HepG2 (cell line): ENCODE results near the gene VPS13D. TPM values are rescaled to one million over a fixed set of nuclear protein-coding genes. Genes with fewer than 3 reads are reported as not detected.

Source experiments
- ATAC-seq: fragments of 200-7000 bp; cut with Tn5 transposase; 3 replicates; pipeline ENCODE4 v1.9.1; 2020; ENCODE audit warnings: mild to moderate bottlenecking, moderate library complexity
- BruUV-seq: library from RNA; stranded (reverse); fragments of 400-500 nt; replicated peaks from 2 replicates; lab custom pipeline; 2021; lab: Mats Ljungman, UMichigan
- CTCF ChIA-PET: fragments of 300-600 bp; formaldehyde crosslinking; extraction: SDS; loops from one replicate; lab custom pipeline; 2021; ENCODE audit warnings: low total read pairs, inconsistent platforms, low intra/inter-chr PET ratio; lab: Yijun Ruan, JAX
- POLR2A ChIA-PET: fragments of 350-600 bp; sonication (Branson Sonifier 250); formaldehyde crosslinking; loops from one replicate; lab custom pipeline; 2020; ENCODE audit warnings: antibody characterized with exemption, inconsistent platforms; lab: Yijun Ruan, JAX
- DNase-seq: peaks from one replicate; pipeline ENCODE4 v3.0.0-alpha.2; 2015; ENCODE audit warnings: low spot score
- FAIRE-seq: peaks from 3 replicates; lab custom pipeline; 2011; peaks lifted over from hg19 to GRCh38; lab: Jason Lieb, UNC
- H2AFZ ChIP-seq: one replicate; pipeline ENCODE4 v1.6.1; 2011; ENCODE audit warnings: low read length, inconsistent platforms
- H3K27ac ChIP-seq: fragments of 300-600 bp; 3 replicates; pipeline ENCODE4 v1.8.0; 2011; ENCODE audit warnings: mixed run types, mild to moderate bottlenecking, mixed read lengths, low read length, inconsistent platforms; ENCODE audit not compliant: insufficient read depth; ENCODE audit errors: extremely low read length
- H3K27me3 ChIP-seq, 2 experiments: fragments of 200-600 bp in 1 of 2; 2 replicates in 1 of 2; 3 replicates in 1 of 2; pipeline versions ENCODE4 v1.6.0 to v1.8.0; 2011; ENCODE audit warnings: low read length in 2 of 2, mild to moderate bottlenecking in 2 of 2, moderate library complexity in 2 of 2, inconsistent platforms in 1 of 2; ENCODE audit not compliant: insufficient read depth in 2 of 2, control insufficient read depth in 1 of 2
- H3K36me3 ChIP-seq, 2 experiments: fragments of 200-600 bp in 1 of 2; replicated peaks in 1 of 2; 2 replicates in 1 of 2; 3 replicates in 1 of 2; pipeline versions ENCODE4 v1.5.1 to v1.8.0; 2011; ENCODE audit warnings: low read length in 2 of 2, inconsistent platforms in 1 of 2; ENCODE audit not compliant: insufficient read depth in 2 of 2, control insufficient read depth in 1 of 2
- H3K4me1 ChIP-seq: 2 replicates; pipeline ENCODE4 v1.5.1; 2012; ENCODE audit warnings: low read length, inconsistent platforms; ENCODE audit not compliant: insufficient read depth
- H3K4me2 ChIP-seq: 2 replicates; pipeline ENCODE4 v1.6.0; 2011; ENCODE audit warnings: low read depth, low read length, inconsistent platforms
- H3K4me3 ChIP-seq, 3 experiments: fragments of 200-600 bp in 1 of 3; sonication (generic), shearing (Covaris generic) in 1 of 3; replicated peaks in 1 of 3; 2 replicates each; pipeline ENCODE4 v1.5.1; 2011 to 2016; ENCODE audit warnings: low read length in 3 of 3, inconsistent platforms in 2 of 3, low read depth in 2 of 3, mild to moderate bottlenecking in 2 of 3, control low read depth in 1 of 3, mixed read lengths in 1 of 3; ENCODE audit not compliant: insufficient read depth in 1 of 3
- H3K79me2 ChIP-seq: one replicate; pipeline ENCODE4 v1.6.1; 2011; ENCODE audit warnings: low read length, inconsistent platforms; ENCODE audit not compliant: insufficient read depth
- H3K9ac ChIP-seq: 2 replicates; pipeline ENCODE4 v1.6.0; 2011; ENCODE audit warnings: mild to moderate bottlenecking, low read depth, low read length, inconsistent platforms; ENCODE audit not compliant: insufficient read depth
- H3K9me3 ChIP-seq: 2 replicates; pipeline ENCODE4 v1.5.1; 2012; ENCODE audit warnings: mild to moderate bottlenecking, low read length
- H4K20me1 ChIP-seq: 2 replicates; pipeline ENCODE4 v1.6.0; 2011; ENCODE audit warnings: inconsistent platforms, mild to moderate bottlenecking, low read length, moderate library complexity; ENCODE audit not compliant: insufficient read depth
- ELF1 ChIP-seq: sonication (generic); formaldehyde crosslinking; IDR thresholded peaks from 2 replicates; pipeline ENCODE4 v1.4.0; 2020; ENCODE audit warnings: missing genetic modification reagents
- ETV5 ChIP-seq: IDR thresholded peaks from 2 replicates; pipeline ENCODE4 v1.6.1; 2018; ENCODE audit warnings: missing biosample characterization, missing genetic modification reagents, inconsistent platforms, borderline replicate concordance
- NFATC3 ChIP-seq: sonication (generic); formaldehyde crosslinking; IDR thresholded peaks from 2 replicates; pipeline ENCODE4 v1.5.1; 2020; ENCODE audit warnings: mild to moderate bottlenecking, missing genetic modification reagents
- ZBTB3 ChIP-seq: sonication (generic); formaldehyde crosslinking; IDR thresholded peaks from 2 replicates; pipeline ENCODE4 v1.4.0; 2020; ENCODE audit warnings: low read depth, mild to moderate bottlenecking, moderate library complexity, missing genetic modification reagents, borderline replicate concordance
- ZNF230 ChIP-seq: sonication (generic); formaldehyde crosslinking; IDR thresholded peaks from 2 replicates; pipeline ENCODE4 v1.4.0; 2020; ENCODE audit warnings: mild to moderate bottlenecking, missing genetic modification reagents
- ZNF3 ChIP-seq: IDR thresholded peaks from 2 replicates; pipeline ENCODE4 v1.7.0; 2017; ENCODE audit warnings: inconsistent platforms
- ZNF451 ChIP-seq: sonication (generic); formaldehyde crosslinking; IDR thresholded peaks from 2 replicates; pipeline ENCODE4 v1.5.0; 2020; ENCODE audit warnings: mild to moderate bottlenecking, missing genetic modification reagents
- ZNF556 ChIP-seq: sonication (generic); formaldehyde crosslinking; IDR thresholded peaks from 2 replicates; pipeline ENCODE4 v1.4.0; 2020; ENCODE audit warnings: mild to moderate bottlenecking, missing genetic modification reagents, borderline replicate concordance
- ZNF670 ChIP-seq: sonication (generic); formaldehyde crosslinking; IDR thresholded peaks from 2 replicates; pipeline ENCODE4 v1.8.0; 2022; ENCODE audit warnings: mild to moderate bottlenecking, missing genetic modification reagents, borderline replicate concordance
- WGBS: methylation state at CpG from one replicate; pipeline ENCODE4 v1.1.6; 2017; ENCODE audit warnings: low lambda C conversion rate; 5-methylcytosine and 5-hydroxymethylcytosine counted together
- in situ Hi-C: cut with HindIII; loops from 2 replicates; pipeline ENCODE4 v1.10.0; 2017; ENCODE audit warnings: low pct_unique_long_range_greater_than_20kb; ENCODE audit not compliant: extremely low pct_ligation_motif_present
- intact Hi-C: fragments of 100-400 bp; cut with micrococcal nuclease; formaldehyde crosslinking; loops from one replicate; pipeline ENCODE4 v1.10.0; 2022; ENCODE audit not compliant: unreplicated experiment
- polyA plus RNA-seq, 8 experiments: library from polyadenylated mRNA; depleted of rRNA in 3 of 8; stranded (reverse) in 7 of 8; unstranded in 1 of 8; fragments of >200 nt; fragmentation: Illumina TruSeq in 4 of 8; extraction: Trizol in 4 of 8; gene quantifications; 2 replicates each; pipeline versions ENCODE4 v1.2.1 to v1.2.3, GENCODE V29; 2011 to 2016; ENCODE audit warnings: low read depth in 4 of 8, missing spikeins in 1 of 8, mixed read lengths in 1 of 8; ENCODE audit not compliant: insufficient read depth in 1 of 8
- total RNA-seq, 5 experiments: library from RNA; depleted of rRNA; stranded (reverse); fragments of >200 nt; fragmentation: Illumina TruSeq; extraction: Trizol; gene quantifications; 2 replicates each; pipeline ENCODE4 v1.2.3, GENCODE V29; 2016; ENCODE audit warnings: low read depth in 1 of 5
- TF ChIP-seq, protein P1 (sequence below): sonication (generic); formaldehyde crosslinking; conservative IDR thresholded peaks from 2 replicates; pipeline ENCODE4 v1.5.0; 2020; ENCODE audit warnings: missing genetic modification reagents
- TF ChIP-seq, protein P2 (sequence below): sonication (generic); formaldehyde crosslinking; IDR thresholded peaks from 2 replicates; pipeline ENCODE4 v1.4.0; 2020; ENCODE audit warnings: missing genetic modification reagents
- TF ChIP-seq, protein P3 (sequence below): IDR thresholded peaks from 2 replicates; pipeline ENCODE4 v1.6.1; 2016; ENCODE audit warnings: missing biosample characterization, missing genetic modification reagents, low read depth
- TF ChIP-seq, protein P4 (sequence below): sonication (generic); formaldehyde crosslinking; IDR thresholded peaks from 2 replicates; pipeline ENCODE4 v1.4.0; 2020; ENCODE audit warnings: missing genetic modification reagents
- TF ChIP-seq, protein P5 (sequence below): sonication (generic); formaldehyde crosslinking; IDR thresholded peaks from 2 replicates; pipeline ENCODE4 v1.4.0; 2020; ENCODE audit warnings: missing genetic modification reagents, borderline replicate concordance

Gene VPS13D
- total and polyA plus RNA-seq, 2 of the 13 experiments (the other 11 are each of a cell fraction or from before 2014, with no cell fraction given): 8.6 to 13.9 TPM

DNA sequence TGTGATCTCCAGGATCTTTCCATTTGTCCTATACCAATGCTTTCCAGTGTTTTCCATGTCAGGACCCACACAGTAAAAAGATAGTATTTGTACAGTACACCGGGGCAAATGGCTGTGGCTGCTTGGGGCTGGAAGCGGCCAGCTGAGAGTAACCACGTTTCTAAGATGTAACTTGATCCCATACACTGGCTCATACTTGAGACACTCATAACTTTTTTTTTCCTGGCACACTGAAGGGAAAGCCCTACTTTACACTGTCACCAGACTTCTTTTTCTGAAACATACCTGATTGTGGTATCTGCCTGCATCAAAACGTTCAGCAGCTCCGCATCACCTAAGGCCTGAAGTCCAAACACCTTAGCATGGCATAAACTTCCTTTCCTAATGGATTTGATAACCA is 21.6 kb downstream of the VPS13D start (continued):
- TF ChIP-seq ZNF3: no peak
- TF ChIP-seq, protein P1, sequence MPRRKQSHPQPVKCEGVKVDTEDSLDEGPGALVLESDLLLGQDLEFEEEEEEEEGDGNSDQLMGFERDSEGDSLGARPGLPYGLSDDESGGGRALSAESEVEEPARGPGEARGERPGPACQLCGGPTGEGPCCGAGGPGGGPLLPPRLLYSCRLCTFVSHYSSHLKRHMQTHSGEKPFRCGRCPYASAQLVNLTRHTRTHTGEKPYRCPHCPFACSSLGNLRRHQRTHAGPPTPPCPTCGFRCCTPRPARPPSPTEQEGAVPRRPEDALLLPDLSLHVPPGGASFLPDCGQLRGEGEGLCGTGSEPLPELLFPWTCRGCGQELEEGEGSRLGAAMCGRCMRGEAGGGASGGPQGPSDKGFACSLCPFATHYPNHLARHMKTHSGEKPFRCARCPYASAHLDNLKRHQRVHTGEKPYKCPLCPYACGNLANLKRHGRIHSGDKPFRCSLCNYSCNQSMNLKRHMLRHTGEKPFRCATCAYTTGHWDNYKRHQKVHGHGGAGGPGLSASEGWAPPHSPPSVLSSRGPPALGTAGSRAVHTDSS (CRISPR knock-in tag): no peak
- TF ChIP-seq, all 625 proteins: peak for 0

DNA sequence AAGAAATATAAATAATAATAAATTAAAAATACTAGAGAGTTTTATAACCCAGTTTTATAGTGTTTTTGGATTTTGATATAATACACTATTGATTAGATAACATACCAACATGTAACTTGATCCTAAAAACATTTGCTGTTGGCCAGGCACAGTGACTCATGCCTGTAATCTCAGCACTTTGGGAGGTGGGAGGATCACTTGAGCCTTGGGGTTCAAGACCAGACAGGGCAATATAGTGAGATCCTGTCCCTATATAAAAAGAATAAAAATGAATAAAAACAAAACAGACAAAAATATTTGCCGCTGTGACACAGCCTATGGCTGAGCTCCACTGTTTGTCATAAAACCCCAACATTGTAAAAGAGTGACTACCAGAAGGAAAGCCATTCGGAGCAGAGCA is 26.1 kb downstream of the VPS13D start:
- CTCF ChIA-PET: no interaction called here
- Histone ChIP-seq H3K27ac (no peak overlapping the region), H3K27me3 (no peaks in the 10 kb centered on the region), H3K4me1 (peaks cover 21% of the 10 kb centered on the region), H3K4me3 (no peak overlapping the region), H3K9ac (no peak overlapping the region), H3K9me3 (no peaks in the 10 kb centered on the region), H3K36me3 (peaks cover 5 to 27% of the 10 kb centered on the region in 2 experiments; a peak in 4 of 5 replicates), H4K20me1 (no peaks in the 10 kb centered on the region), H3K79me2 (no peaks in the 10 kb centered on the region), H3K4me2 (no peak overlapping the region), H2AFZ (no peak overlapping the region)
- DNase-seq: no peak
- in situ Hi-C loops (no loop called here), intact Hi-C loops (no loop called here)
- no peak for FAIRE-seq
- WGBS: 98% methylated on average over 2 of the region's 2 CpGs
- ATAC-seq: no peak
- POLR2A ChIA-PET: interaction anchor here (0.7 kb wide), 1 partner anchor 42 kb away, joined by 3 read pairs; no protein-coding TSS in a partner anchor
- no TSS peak for BruUV-seq
- TF ChIP-seq ZNF230 (CRISPR knock-in tag): no peak
- no peak for TF ChIP-seq ZNF670 (CRISPR knock-in tag)
- TF ChIP-seq, protein P2, sequence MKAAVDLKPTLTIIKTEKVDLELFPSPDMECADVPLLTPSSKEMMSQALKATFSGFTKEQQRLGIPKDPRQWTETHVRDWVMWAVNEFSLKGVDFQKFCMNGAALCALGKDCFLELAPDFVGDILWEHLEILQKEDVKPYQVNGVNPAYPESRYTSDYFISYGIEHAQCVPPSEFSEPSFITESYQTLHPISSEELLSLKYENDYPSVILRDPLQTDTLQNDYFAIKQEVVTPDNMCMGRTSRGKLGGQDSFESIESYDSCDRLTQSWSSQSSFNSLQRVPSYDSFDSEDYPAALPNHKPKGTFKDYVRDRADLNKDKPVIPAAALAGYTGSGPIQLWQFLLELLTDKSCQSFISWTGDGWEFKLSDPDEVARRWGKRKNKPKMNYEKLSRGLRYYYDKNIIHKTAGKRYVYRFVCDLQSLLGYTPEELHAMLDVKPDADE (CRISPR knock-in tag): no peak
- TF ChIP-seq, protein P3, sequence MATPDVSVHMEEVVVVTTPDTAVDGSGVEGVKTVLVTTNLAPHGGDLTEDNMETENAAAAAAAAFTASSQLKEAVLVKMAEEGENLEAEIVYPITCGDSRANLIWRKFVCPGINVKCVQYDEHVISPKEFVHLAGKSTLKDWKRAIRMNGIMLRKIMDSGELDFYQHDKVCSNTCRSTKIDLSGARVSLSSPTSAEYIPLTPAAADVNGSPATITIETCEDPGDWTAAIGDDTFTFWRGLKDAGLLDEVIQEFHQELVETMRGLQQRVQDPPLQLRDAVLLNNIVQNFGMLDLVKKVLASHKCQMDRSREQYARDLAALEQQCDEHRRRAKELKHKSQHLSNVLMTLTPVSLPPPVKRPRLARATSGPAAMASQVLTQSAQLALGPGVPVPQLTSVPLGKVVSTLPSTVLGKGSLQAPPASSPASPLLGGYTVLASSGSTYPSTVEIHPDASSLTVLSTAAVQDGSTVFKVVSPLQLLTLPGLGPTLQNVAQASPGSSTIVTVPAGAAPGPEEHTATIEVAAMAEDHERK: no peak
- TF ChIP-seq ELF1 (CRISPR knock-in tag): no peak
- TF ChIP-seq, protein P4, sequence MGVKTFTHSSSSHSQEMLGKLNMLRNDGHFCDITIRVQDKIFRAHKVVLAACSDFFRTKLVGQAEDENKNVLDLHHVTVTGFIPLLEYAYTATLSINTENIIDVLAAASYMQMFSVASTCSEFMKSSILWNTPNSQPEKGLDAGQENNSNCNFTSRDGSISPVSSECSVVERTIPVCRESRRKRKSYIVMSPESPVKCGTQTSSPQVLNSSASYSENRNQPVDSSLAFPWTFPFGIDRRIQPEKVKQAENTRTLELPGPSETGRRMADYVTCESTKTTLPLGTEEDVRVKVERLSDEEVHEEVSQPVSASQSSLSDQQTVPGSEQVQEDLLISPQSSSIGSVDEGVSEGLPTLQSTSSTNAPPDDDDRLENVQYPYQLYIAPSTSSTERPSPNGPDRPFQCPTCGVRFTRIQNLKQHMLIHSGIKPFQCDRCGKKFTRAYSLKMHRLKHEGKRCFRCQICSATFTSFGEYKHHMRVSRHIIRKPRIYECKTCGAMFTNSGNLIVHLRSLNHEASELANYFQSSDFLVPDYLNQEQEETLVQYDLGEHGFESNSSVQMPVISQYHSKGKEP (CRISPR knock-in tag): no peak
- no peak for TF ChIP-seq ZNF451 (CRISPR knock-in tag)
- TF ChIP-seq ETV5 (CRISPR knock-in tag): no peak
- TF ChIP-seq, protein P5, sequence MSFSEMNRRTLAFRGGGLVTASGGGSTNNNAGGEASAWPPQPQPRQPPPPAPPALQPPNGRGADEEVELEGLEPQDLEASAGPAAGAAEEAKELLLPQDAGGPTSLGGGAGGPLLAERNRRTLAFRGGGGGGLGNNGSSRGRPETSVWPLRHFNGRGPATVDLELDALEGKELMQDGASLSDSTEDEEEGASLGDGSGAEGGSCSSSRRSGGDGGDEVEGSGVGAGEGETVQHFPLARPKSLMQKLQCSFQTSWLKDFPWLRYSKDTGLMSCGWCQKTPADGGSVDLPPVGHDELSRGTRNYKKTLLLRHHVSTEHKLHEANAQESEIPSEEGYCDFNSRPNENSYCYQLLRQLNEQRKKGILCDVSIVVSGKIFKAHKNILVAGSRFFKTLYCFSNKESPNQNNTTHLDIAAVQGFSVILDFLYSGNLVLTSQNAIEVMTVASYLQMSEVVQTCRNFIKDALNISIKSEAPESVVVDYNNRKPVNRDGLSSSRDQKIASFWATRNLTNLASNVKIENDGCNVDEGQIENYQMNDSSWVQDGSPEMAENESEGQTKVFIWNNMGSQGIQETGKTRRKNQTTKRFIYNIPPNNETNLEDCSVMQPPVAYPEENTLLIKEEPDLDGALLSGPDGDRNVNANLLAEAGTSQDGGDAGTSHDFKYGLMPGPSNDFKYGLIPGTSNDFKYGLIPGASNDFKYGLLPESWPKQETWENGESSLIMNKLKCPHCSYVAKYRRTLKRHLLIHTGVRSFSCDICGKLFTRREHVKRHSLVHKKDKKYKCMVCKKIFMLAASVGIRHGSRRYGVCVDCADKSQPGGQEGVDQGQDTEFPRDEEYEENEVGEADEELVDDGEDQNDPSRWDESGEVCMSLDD (CRISPR knock-in tag): no peak
- TF ChIP-seq ZNF556 (CRISPR knock-in tag): no peak
- TF ChIP-seq NFATC3 (CRISPR knock-in tag): no peak
- TF ChIP-seq ZBTB3: no peak
